Measurements from ENCODE around the gene PCDHA4. TPM values are rescaled to one million over a fixed set of nuclear protein-coding genes. Genes with fewer than 3 reads are reported as not detected.
"Not testable (repeated sequence)": the region's sequence is repeated elsewhere in the genome, so short reads cannot be mapped to it uniquely, and the experiment has no call there.

The PCDHA4 gene
- total RNA-seq, 1 donor from 2014 or later: 0.26 TPM

DNA sequence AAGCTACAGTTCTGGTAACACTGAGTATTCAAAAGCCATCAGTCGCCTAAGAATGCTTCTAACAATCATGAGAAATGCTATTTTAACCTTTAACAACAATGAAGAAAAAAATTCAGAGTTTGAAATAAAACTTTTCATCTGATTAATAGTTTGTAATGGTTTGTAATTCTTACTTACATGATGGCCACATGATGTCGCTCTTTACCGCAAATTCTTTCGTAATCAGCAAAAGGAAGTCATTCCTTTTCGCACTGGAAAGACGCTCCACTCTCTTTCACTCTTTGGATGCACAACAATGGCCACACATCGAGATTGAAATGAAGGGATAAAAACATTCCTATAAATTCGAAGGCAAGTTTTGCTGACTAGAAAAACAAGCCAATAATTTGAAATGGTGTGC lies 27.1 kb downstream of the PCDHA4 start, which contains the start of gene PCDHA7:
Gene PCDHA7 (plus strand): TSS at position 277 of the 400 bp plus-strand sequence. CDS start 115 bp downstream, at position 392.
- DNase-seq (ENCODE audit: low read depth) (peak; percentile 10), FAIRE-seq (no peak)
- TF ChIP-seq CTCF (IDR thresholded peaks at IDR 0.05; ENCODE audit: insufficient read depth, low read length, severe bottlenecking): no peak
- H3K36me3 ChIP-seq (ENCODE audit: control insufficient read depth, insufficient read depth, low read length): no peaks in the 10 kb centered on the region
- no peaks in the 10 kb centered on the region for H3K27me3 ChIP-seq (ENCODE audit: control insufficient read depth, insufficient read depth, low read length)
- H3K4me3 ChIP-seq (ENCODE audit: low read depth, low read length): no peak within 1 kb of the TSS

DNA sequence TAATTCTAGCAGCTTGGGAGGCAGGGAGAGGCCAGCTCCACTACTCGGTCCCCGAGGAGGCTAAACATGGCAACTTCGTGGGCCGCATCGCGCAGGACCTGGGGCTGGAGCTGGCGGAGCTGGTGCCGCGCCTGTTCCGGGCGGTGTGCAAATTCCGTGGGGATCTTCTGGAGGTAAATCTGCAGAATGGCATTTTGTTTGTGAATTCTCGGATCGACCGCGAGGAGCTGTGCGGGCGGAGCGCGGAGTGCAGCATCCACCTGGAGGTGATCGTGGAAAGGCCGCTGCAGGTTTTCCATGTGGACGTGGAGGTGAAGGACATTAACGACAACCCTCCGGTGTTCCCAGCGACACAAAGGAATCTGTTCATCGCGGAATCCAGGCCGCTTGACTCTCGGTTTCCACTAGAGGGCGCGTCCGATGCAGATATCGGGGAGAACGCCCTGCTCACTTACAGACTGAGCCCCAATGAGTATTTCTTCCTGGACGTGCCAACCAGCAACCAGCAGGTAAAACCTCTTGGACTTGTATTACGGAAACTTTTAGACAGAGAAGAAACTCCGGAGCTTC lies 27.7 kb downstream of the PCDHA4 start:
- not testable (repeated sequence) for H3K4me3 ChIP-seq (ENCODE audit: low read depth, low read length)

DNA sequence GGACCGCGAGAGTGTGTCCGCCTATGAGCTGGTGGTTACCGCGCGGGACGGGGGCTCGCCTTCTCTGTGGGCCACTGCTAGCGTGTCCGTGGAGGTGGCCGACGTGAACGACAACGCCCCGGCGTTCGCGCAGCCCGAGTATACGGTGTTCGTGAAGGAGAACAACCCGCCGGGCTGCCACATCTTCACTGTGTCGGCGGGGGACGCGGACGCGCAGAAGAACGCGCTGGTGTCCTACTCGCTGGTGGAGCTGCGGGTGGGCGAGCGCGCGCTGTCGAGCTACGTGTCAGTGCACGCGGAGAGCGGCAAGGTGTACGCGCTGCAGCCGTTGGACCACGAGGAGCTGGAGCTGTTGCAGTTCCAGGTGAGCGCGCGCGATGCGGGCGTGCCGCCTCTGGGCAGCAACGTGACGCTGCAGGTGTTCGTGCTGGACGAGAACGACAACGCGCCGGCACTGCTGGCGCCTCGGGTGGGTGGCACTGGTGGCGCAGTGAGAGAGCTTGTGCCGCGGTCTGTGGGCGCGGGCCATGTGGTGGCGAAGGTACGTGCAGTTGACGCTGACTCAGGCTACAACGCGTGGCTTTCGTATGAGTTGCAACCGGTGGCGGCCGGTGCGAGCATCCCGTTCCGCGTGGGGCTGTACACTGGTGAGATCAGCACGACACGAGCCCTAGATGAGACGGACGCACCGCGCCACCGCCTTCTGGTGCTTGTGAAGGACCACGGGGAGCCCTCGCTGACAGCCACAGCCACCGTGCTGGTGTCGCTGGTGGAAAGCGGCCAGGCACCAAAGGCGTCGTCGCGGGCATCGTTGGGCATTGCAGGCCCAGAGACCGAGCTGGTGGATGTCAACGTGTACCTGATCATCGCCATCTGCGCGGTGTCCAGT lies 29.0 kb downstream of the PCDHA4 start:
- no peak overlapping the region for H3K4me3 ChIP-seq (ENCODE audit: low read depth, low read length)

More for the DNA sequence above, 27.7 kb downstream of the PCDHA4 start:
- H3K27me3 ChIP-seq (ENCODE audit: control insufficient read depth, insufficient read depth, low read length); DNase-seq (ENCODE audit: low read depth); H3K36me3 ChIP-seq (ENCODE audit: control insufficient read depth, insufficient read depth, low read length): not testable (repeated sequence)
- FAIRE-seq: peak; percentile 94

GRCh38 chr5:140840978-140841962 lies 34.4 kb downstream of the PCDHA4 start, which contains the start of gene PCDHA8:
Gene PCDHA8 (plus strand): TSS chr5:140841187. CDS start chr5:140841322, 135 bp downstream.
- no peak for DNase-seq (ENCODE audit: low read depth)
- TF ChIP-seq CTCF (IDR thresholded peaks at IDR 0.05; ENCODE audit: insufficient read depth, low read length, severe bottlenecking): no peak
- H3K4me3 ChIP-seq (ENCODE audit: low read depth, low read length): no peak within 1 kb of the TSS
- no peaks in the 10 kb centered on the region for H3K36me3 ChIP-seq (ENCODE audit: control insufficient read depth, insufficient read depth, low read length)
- FAIRE-seq: no peak
- no peaks in the 10 kb centered on the region for H3K27me3 ChIP-seq (ENCODE audit: control insufficient read depth, insufficient read depth, low read length)

More for the DNA sequence above, 29.0 kb downstream of the PCDHA4 start:
- TF ChIP-seq CTCF (IDR thresholded peaks at IDR 0.05; ENCODE audit: insufficient read depth, low read length, severe bottlenecking): no peak
- no peaks in the 10 kb centered on the region for H3K27me3 ChIP-seq (ENCODE audit: control insufficient read depth, insufficient read depth, low read length)
- FAIRE-seq (no peak), DNase-seq (ENCODE audit: low read depth) (no peak)
- no peaks in the 10 kb centered on the region for H3K36me3 ChIP-seq (ENCODE audit: control insufficient read depth, insufficient read depth, low read length)

- DNase-seq (ENCODE audit: low read depth): no peak
- FAIRE-seq: no peak
- TF ChIP-seq CTCF (IDR thresholded peaks at IDR 0.05; ENCODE audit: insufficient read depth, low read length, severe bottlenecking): no peak
- no peaks in the 10 kb centered on the region for H3K36me3 ChIP-seq (ENCODE audit: control insufficient read depth, insufficient read depth, low read length)
- no peaks in the 10 kb centered on the region for H3K27me3 ChIP-seq (ENCODE audit: control insufficient read depth, insufficient read depth, low read length)
- no peak overlapping the region for H3K4me3 ChIP-seq (ENCODE audit: low read depth, low read length)
Observed at GRCh38 chr5:140842798-140843733, 36.2 kb downstream of the PCDHA4 start.

GRCh38 chr5:140848139-140849102 lies 41.6 kb downstream of the PCDHA4 start, which contains the start of gene PCDHA9:
Gene PCDHA9 (plus strand): TSS chr5:140848382. CDS start chr5:140848496, 114 bp downstream.
- DNase-seq (ENCODE audit: low read depth); H3K4me3 ChIP-seq (ENCODE audit: low read depth, low read length); H3K27me3 ChIP-seq (ENCODE audit: control insufficient read depth, insufficient read depth, low read length); FAIRE-seq; H3K36me3 ChIP-seq (ENCODE audit: control insufficient read depth, insufficient read depth, low read length): not testable (repeated sequence)

- H3K36me3 ChIP-seq (ENCODE audit: control insufficient read depth, insufficient read depth, low read length); H3K4me3 ChIP-seq (ENCODE audit: low read depth, low read length); H3K27me3 ChIP-seq (ENCODE audit: control insufficient read depth, insufficient read depth, low read length); FAIRE-seq; DNase-seq (ENCODE audit: low read depth): not testable (repeated sequence)
Observed at GRCh38 chr5:140849831-140850634, 43.2 kb downstream of the PCDHA4 start.
